Measurements from ENCODE around the gene CEP162.

DNA sequence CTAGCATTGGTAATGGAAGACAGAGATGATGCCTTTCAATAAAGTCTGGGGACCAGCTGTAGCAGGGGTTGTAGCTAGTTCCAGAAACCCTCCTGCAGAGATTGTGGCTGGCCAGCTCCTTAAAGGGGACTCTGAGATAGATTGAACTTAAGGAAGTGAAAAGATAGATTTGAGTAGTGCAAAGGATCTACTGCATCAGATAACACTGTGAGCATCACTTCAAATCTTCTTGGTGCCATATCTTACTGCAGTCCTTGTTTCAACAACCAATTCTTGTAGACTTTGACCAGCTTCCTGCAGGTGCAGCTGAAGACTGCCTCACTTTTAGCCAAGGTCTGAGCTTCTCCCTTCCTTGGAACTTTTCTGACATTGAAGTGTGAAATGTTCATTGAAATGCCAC lies 14.8 kb upstream of the CEP162 start:
- TF ChIP-seq, protein P1, sequence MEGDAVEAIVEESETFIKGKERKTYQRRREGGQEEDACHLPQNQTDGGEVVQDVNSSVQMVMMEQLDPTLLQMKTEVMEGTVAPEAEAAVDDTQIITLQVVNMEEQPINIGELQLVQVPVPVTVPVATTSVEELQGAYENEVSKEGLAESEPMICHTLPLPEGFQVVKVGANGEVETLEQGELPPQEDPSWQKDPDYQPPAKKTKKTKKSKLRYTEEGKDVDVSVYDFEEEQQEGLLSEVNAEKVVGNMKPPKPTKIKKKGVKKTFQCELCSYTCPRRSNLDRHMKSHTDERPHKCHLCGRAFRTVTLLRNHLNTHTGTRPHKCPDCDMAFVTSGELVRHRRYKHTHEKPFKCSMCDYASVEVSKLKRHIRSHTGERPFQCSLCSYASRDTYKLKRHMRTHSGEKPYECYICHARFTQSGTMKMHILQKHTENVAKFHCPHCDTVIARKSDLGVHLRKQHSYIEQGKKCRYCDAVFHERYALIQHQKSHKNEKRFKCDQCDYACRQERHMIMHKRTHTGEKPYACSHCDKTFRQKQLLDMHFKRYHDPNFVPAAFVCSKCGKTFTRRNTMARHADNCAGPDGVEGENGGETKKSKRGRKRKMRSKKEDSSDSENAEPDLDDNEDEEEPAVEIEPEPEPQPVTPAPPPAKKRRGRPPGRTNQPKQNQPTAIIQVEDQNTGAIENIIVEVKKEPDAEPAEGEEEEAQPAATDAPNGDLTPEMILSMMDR (IDR thresholded peaks at IDR 0.05) = no peak
- TF ChIP-seq POLR2AphosphoS5 (IDR thresholded peaks at IDR 0.05) (no peak), POLR2A (IDR thresholded peaks at IDR 0.05) (no peak)

Data from stomach (tissue), 4 donors.